ENCODE data around the gene OCA2.

GRCh38 chr15:27965546-27965945 lies 133.6 kb downstream of the OCA2 start:
- no peak for TF ChIP-seq EZH2 (IDR thresholded peaks at IDR 0.05; ENCODE audit: borderline replicate concordance, low read length)
- TF ChIP-seq CTCF (IDR thresholded peaks at IDR 0.05; ENCODE audit: low read length), result no peak
